GM12872 (cell line): ENCODE results near the gene ZNF586.

ENCODE experiments used
- CTCF ChIP-seq: IDR thresholded peaks from 3 replicates; pipeline ENCODE4 v1.5.1; 2011; ENCODE audit warnings: low read depth, mild to moderate bottlenecking, low read length, moderate library complexity; ENCODE audit not compliant: insufficient read depth

The ZNF586 gene

DNA sequence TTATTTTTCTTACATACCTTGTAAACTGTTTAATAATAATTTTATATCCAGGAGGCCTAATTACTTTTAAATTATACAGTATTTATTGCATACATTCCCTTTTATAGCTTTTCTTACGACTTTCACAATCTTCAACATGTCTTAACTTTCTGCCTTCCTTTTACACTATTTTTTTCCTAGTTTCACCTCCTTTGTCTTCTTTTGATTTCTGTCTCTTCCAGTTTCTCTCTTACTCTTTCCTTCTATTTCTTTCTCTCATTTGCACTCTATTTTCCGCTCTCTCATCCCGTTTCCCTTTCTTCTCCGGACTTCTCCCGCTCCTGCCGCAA is 33.8 kb downstream of the ZNF586 start:
- no peak for TF ChIP-seq CTCF

DNA sequence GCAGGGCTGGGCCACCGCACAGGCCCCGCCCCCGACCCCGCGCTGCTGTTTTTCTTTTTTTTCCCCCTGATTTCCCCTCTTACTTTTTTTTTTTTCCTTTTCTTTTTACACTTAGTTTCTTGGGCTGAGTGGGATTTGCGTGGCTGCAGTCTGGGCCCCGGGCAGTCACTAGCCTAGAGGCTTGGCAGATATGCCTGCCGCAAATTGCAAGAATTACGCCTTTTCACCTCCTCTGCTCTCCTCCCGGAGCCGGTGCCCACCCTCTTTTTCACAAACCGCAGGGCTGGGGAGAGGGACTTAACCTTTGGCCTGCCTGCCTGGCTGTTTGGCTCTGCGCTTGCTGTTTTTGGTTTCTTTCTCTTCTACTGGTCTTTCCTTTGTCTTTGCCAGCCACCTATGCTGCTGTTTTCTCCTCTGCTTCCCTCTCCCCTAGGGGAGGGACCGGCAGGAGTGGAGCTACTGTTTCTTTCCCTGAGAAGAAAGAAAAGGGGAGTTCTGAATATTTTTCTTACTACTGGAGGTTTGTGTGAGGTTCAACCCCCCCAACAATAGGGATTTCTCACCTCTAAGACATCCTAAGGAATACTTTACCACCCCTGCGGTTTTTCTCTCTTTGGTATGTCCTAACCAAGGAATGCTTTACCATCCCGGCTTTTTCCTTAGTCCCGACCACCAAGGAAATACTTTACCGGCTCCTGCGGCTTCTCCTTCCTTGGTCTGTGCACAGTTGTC is 34.3 kb downstream of the ZNF586 start:
- TF ChIP-seq CTCF, result no peak

DNA sequence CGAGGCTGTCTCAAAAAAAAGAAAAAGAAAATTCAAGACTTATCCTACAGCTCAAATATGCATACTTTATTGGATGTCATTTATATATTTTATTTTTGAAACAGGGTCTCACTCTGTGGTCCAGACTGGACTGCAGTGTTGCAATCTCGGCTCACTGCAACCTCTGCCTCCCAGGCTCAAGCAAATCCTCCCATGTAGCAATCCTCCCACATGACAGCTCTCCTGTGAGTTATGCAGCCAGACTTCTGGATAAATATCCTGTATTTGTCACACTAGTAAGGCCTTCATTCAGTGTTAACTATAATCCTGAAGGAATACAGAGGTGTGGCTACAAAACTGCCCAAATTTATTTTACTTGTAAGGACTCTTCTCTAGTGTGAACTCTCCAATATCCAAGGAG is 38.1 kb downstream of the ZNF586 start:
- no peak for TF ChIP-seq CTCF

DNA sequence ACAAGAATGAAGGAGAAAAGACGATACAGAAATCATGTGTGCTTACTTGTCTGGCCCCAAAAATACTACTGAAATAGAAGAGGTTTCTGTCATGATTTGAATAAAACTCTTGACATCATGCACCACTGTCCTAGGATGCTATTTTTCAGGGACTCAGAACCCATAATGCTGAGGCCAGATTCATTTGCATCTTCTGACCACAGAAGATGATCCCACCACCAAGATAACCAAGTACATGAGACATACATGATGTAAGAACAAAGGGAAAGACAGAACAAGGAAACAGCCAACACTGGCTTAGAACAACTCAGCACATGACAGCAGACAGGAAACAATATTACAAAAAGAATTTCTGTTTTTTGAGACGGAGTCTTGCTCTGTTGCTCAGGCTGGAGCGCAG is 42.8 kb downstream of the ZNF586 start:
- TF ChIP-seq CTCF, result no peak

DNA sequence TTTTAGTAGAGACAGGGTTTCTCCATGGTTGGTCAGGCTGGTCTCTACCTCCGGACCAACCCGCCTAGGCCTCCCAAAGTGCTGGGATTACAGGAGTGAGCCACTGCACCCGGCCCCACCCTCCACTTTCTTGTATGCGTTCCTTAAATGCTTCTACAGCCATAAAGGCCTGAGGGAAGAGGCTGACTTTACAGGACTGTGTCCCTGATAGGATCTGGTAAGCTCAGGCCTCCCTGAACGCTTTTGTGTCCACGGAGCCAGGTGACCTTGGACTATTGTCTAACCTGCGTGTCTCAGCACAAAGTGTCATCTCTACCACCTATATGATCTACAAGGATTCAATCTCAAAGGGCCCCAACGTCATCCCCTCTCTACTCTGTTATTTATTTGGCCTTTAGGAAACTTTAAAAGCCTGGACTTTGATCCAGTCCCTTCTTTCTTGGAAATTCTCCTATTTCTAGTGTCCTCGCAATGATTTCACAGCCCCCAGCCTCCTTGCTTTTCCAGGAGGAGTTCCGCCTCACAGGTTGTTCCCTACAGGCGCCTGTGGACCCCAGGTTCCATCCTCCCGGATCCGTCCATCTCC is 44.5 kb downstream of the ZNF586 start:
- TF ChIP-seq CTCF, result no peak

DNA sequence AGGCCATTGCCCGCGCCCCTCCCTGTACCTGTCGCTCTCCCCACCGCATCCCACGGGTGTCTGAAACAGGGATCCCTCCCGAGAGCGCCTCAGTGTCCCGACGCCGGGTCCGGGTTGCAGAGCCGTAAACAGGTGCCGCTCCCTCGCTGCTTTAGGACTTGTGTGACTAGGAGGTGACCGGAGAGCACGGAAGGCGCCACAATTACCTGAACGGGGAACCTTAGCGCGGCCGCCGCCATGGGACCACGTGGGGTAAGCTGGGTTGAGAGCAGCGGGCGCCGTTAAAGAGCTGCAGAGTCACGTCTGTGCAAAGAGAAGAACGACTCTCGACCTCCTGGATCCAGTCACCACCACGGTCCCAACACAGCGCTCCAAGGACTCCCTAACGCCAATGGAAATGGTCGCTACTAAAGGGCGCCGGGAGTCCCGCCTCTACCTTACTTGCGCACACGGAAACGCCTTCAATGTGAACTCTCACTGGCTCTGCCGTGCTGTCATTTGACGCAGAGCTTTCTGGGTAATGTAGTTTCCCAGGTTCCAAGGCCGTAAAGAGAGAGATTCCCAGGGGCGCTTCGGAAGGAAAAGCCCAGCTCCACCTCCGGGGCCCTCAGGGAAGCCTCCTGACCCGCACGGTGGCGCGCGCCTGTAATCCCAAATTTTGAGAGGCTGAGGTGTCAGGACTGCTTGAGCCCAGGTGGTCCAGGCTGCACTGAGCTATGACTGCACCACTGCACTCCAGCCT is 45.2 kb downstream of the ZNF586 start, which contains the start of gene ZNF552:
Gene ZNF552 (minus strand): TSS at position 409 of the 742 bp plus-strand sequence. CDS start 170 bp downstream, at position 239.
- TF ChIP-seq CTCF, result no peak

GRCh38 chr19:57815247-57816075 is 46.0 kb downstream of the ZNF586 start:
- no peak for TF ChIP-seq CTCF
